ENCODE data around the gene PDZRN4. TPM values are rescaled to one million over a fixed set of nuclear protein-coding genes. Genes with fewer than 3 reads are reported as not detected.

Gene PDZRN4
- total and polyA plus RNA-seq, 2 of the 4 experiments (the other 2 are of a cell fraction) = not detected

- ChIA-PET CTCF (interaction anchor here (0.7 kb wide), 1 partner anchor 872 kb away, joined by 5 read pairs; no protein-coding TSS in a partner anchor), POLR2A (ENCODE audit: unreplicated experiment) (no interaction called here)
- no peak overlapping the region; the same call in 1 of the 2 replicates for H3K56ac ChIP-seq (ENCODE audit: extremely low read depth, insufficient read depth, low read length)
- no peak overlapping the region for H3K14ac ChIP-seq (replicated peaks; ENCODE audit: low read depth, low read length)
- H2BK5ac ChIP-seq (ENCODE audit: low read depth, low read length, poor library complexity, severe bottlenecking) = no peak overlapping the region
- DNase-seq (no peak), ATAC-seq (ENCODE audit: low read depth) (no peak)
- no peaks in the 10 kb centered on the region for H3K4me1 ChIP-seq (ENCODE audit: control insufficient read depth, insufficient read depth, low read length)
- TF ChIP-seq NFE2L2 (IDR thresholded peaks at IDR 0.05; ENCODE audit: low read depth, low read length) (no peak), CEBPB (IDR thresholded peaks at IDR 0.05; ENCODE audit: low read depth, low read length) (no peak), FOS (IDR thresholded peaks at IDR 0.05; ENCODE audit: low read depth, low read length) (no peak), ELK1 (IDR thresholded peaks at IDR 0.05; ENCODE audit: borderline replicate concordance, low read depth, low read length) (no peak), CHD1 (IDR thresholded peaks at IDR 0.05; ENCODE audit: low read depth, low read length) (no peak), SMC3 (IDR thresholded peaks at IDR 0.05; ENCODE audit: low read depth, low read length) (no peak), BHLHE40 (IDR thresholded peaks at IDR 0.05; ENCODE audit: low read depth, low read length) (no peak), RFX5 (IDR thresholded peaks at IDR 0.05; ENCODE audit: low read depth, low read length) (no peak), USF2 (IDR thresholded peaks at IDR 0.05; ENCODE audit: low read depth, low read length) (no peak), MXI1 (IDR thresholded peaks at IDR 0.05; ENCODE audit: borderline replicate concordance, low read depth, low read length) (no peak), MAZ (IDR thresholded peaks at IDR 0.05; ENCODE audit: borderline replicate concordance, low read depth, low read length) (no peak), POLR2A (IDR thresholded peaks at IDR 0.05; ENCODE audit: low read depth, low read length) (no peak), RAD21 (IDR thresholded peaks at IDR 0.05; ENCODE audit: low read length) (no peak), MAFK (IDR thresholded peaks at IDR 0.05; ENCODE audit: low read depth, low read length) (no peak)
- TF ChIP-seq, protein P1, sequence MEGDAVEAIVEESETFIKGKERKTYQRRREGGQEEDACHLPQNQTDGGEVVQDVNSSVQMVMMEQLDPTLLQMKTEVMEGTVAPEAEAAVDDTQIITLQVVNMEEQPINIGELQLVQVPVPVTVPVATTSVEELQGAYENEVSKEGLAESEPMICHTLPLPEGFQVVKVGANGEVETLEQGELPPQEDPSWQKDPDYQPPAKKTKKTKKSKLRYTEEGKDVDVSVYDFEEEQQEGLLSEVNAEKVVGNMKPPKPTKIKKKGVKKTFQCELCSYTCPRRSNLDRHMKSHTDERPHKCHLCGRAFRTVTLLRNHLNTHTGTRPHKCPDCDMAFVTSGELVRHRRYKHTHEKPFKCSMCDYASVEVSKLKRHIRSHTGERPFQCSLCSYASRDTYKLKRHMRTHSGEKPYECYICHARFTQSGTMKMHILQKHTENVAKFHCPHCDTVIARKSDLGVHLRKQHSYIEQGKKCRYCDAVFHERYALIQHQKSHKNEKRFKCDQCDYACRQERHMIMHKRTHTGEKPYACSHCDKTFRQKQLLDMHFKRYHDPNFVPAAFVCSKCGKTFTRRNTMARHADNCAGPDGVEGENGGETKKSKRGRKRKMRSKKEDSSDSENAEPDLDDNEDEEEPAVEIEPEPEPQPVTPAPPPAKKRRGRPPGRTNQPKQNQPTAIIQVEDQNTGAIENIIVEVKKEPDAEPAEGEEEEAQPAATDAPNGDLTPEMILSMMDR (conservative IDR thresholded peaks at IDR 0.05; ENCODE audit: low read depth, low read length) = no peak
- no peak overlapping the region for H2AK5ac ChIP-seq (ENCODE audit: low read depth, low read length)
- no peak overlapping the region for H2AK9ac ChIP-seq (replicated peaks; ENCODE audit: low read depth, low read length, poor library complexity)
- no peaks in the 10 kb centered on the region for H3K9me1 ChIP-seq (ENCODE audit: insufficient read depth, low read length)
- no peaks in the 10 kb centered on the region for H3K9me3 ChIP-seq (ENCODE audit: control insufficient read depth, insufficient read depth, low read length)
- no peaks in the 10 kb centered on the region for H4K20me1 ChIP-seq (ENCODE audit: insufficient read depth, low read length)
- H4K91ac ChIP-seq (ENCODE audit: insufficient read depth, low read depth, low read length) = no peak overlapping the region
- H3K36me3 ChIP-seq (ENCODE audit: control insufficient read depth, insufficient read depth, low read length) = no peaks in the 10 kb centered on the region
- WGBS, 2 experiments (ENCODE audit: extremely low coverage in 2 of 2, insufficient read length in 1 of 2) = no CpG with 5 or more reads among the region's 1 CpG
- no peak overlapping the region for H2AFZ ChIP-seq (replicated peaks; ENCODE audit: low read length, poor library complexity)
- no peak overlapping the region for H3K9ac ChIP-seq (ENCODE audit: low read depth, low read length)
- in situ Hi-C loops (cut with MboI; ENCODE audit: low sequenced_read_pairs) (no loop called here), intact Hi-C loops (cut with micrococcal nuclease) (no loop called here), dilution Hi-C loops (cut with HindIII; ENCODE audit: low sequenced_read_pairs, unreplicated experiment) (no loop called here)
- no peak overlapping the region for H4K5ac ChIP-seq (ENCODE audit: low read depth, low read length)
- H4K8ac ChIP-seq (ENCODE audit: low read depth in 2 of 2, low read length in 2 of 2) = no peak overlapping the region
- no peak overlapping the region for H3K23ac ChIP-seq (ENCODE audit: low read depth, low read length)
- no peak overlapping the region for H2BK120ac ChIP-seq (ENCODE audit: low read depth, low read length)
- H3K4me2 ChIP-seq (ENCODE audit: low read depth, low read length) = no peak overlapping the region
- no peak overlapping the region for H3K27ac ChIP-seq (ENCODE audit: insufficient read depth, low read length)
- no peak overlapping the region for H2BK15ac ChIP-seq (ENCODE audit: low read depth, low read length)
- no peaks in the 10 kb centered on the region for H3K27me3 ChIP-seq (ENCODE audit: control insufficient read depth, insufficient read depth, low read length)
- no peak overlapping the region for H3K4me3 ChIP-seq (ENCODE audit: insufficient read depth, low read depth, low read length)
- no peak overlapping the region for H3K4ac ChIP-seq (ENCODE audit: low read depth, low read length)
- no peak overlapping the region for H3K18ac ChIP-seq (ENCODE audit: low read depth, low read length)
- no peaks in the 10 kb centered on the region for H3K79me1 ChIP-seq (ENCODE audit: low read depth in 1 of 2, low read length in 2 of 2)
- BruUV-seq (replicated peaks) = no TSS peak
- H2BK20ac ChIP-seq (ENCODE audit: low read depth, low read length) = no peak overlapping the region
These were observed 145.9 kb downstream of the PDZRN4 start for GRCh38 chr12:41333974-41334373.

Measured in IMR-90 (cell line).